SK-N-SH (cell line): ENCODE data around the gene PRC1. TPM values are rescaled to one million over a fixed set of nuclear protein-coding genes. Genes with fewer than 3 reads are reported as not detected.

Experiments used
- CTCF ChIA-PET: fragments of 300-600, 350-600 bp; formaldehyde crosslinking; extraction: SDS; loops from one replicate; lab custom pipeline; 2021; lab: Yijun Ruan, JAX
- POLR2A ChIA-PET: fragments of 350-600 bp; sonication (Branson Sonifier 250); formaldehyde crosslinking; extraction: SDS; loops from one replicate; lab custom pipeline; 2020; ENCODE audit warnings: antibody characterized with exemption, inconsistent platforms; lab: Yijun Ruan, JAX
- DNase-seq: peaks from one replicate; pipeline ENCODE4 v3.0.0; 2012
- H2AFZ ChIP-seq: fragments of 200-600 bp; sonication (generic); 2 replicates; pipeline ENCODE4 v1.8.1; 2016; ENCODE audit warnings: antibody characterized with exemption, mild to moderate bottlenecking, low read depth
- H3F3A ChIP-seq: fragments of 200-600 bp; sonication (generic); replicated peaks from 2 replicates; pipeline ENCODE3; 2016; ENCODE audit warnings: antibody characterized with exemption, mild to moderate bottlenecking; ENCODE audit not compliant: insufficient read depth
- H3K27ac ChIP-seq, 2 experiments: fragments of 200-500 bp in 1 of 2; fragments of 200-600 bp in 1 of 2; sonication (Bioruptor generic) in 1 of 2; sonication (generic), shearing (Covaris generic) in 1 of 2; 2 replicates each; pipeline versions ENCODE4 v1.5.1 to v1.6.1; 2014 to 2016; ENCODE audit warnings: low read depth in 2 of 2, inconsistent platforms in 1 of 2, low read length in 1 of 2, mild to moderate bottlenecking in 1 of 2, mixed read lengths in 1 of 2
- H3K27me3 ChIP-seq: fragments of 200-600 bp; sonication (generic), shearing (Covaris generic); 2 replicates; pipeline ENCODE4 v1.6.1; 2016; ENCODE audit warnings: mixed run types; ENCODE audit not compliant: insufficient read depth
- H3K36me3 ChIP-seq, 2 experiments: fragments of 200-500 bp in 1 of 2; fragments of 200-600 bp in 1 of 2; sonication (Bioruptor generic) in 1 of 2; sonication (generic) in 1 of 2; replicated peaks in 1 of 2; 2 replicates each; pipeline versions ENCODE3 to v1.5.1; 2014 to 2016; ENCODE audit warnings: low read length in 1 of 2, mild to moderate bottlenecking in 1 of 2; ENCODE audit not compliant: insufficient read depth in 2 of 2, control insufficient read depth in 1 of 2
- H3K4me1 ChIP-seq, 2 experiments: fragments of 200-500 bp in 1 of 2; fragments of 200-600 bp in 1 of 2; sonication (Bioruptor generic) in 1 of 2; sonication (generic), shearing (Covaris generic) in 1 of 2; 2 replicates each; pipeline versions ENCODE4 v1.5.1 to v1.6.1; 2014 to 2016; ENCODE audit warnings: low read depth in 1 of 2, low read length in 1 of 2, mixed run types in 1 of 2; ENCODE audit not compliant: insufficient read depth in 2 of 2, control insufficient read depth in 1 of 2
- H3K4me2 ChIP-seq: fragments of 200-600 bp; sonication (generic), shearing (Covaris generic); 2 replicates; pipeline ENCODE4 v1.6.1; 2017; ENCODE audit warnings: mixed run types
- H3K4me3 ChIP-seq, 2 experiments: fragments of 200-500 bp in 1 of 2; fragments of 200-600 bp in 1 of 2; sonication (Bioruptor generic) in 1 of 2; sonication (generic), shearing (Covaris generic) in 1 of 2; 2 replicates each; pipeline versions ENCODE4 v1.5.1 to v1.8.1; 2014 to 2016; ENCODE audit warnings: low read depth in 2 of 2, inconsistent platforms in 1 of 2, low read length in 1 of 2, mild to moderate bottlenecking in 1 of 2, mixed read lengths in 1 of 2, moderate library complexity in 1 of 2
- H3K79me2 ChIP-seq: fragments of 200-600 bp; sonication (generic); 2 replicates; pipeline ENCODE4 v1.8.1; 2017; ENCODE audit warnings: mild to moderate bottlenecking; ENCODE audit not compliant: insufficient read depth
- H3K9ac ChIP-seq: fragments of 200-600 bp; sonication (generic); 2 replicates; pipeline ENCODE4 v1.6.1; 2017; ENCODE audit warnings: mixed run types
- H3K9me2 ChIP-seq: fragments of 200-600 bp; sonication (generic); 2 replicates; pipeline ENCODE4 v1.6.1; 2017; ENCODE audit warnings: mixed run types
- H3K9me3 ChIP-seq: fragments of 200-600 bp; sonication (generic); 2 replicates; pipeline ENCODE4 v1.6.1; 2017; ENCODE audit warnings: mixed run types, mild to moderate bottlenecking, moderate library complexity
- H4K20me1 ChIP-seq: fragments of 200-600 bp; sonication (generic); 2 replicates; pipeline ENCODE4 v1.6.1; 2017; ENCODE audit warnings: mild to moderate bottlenecking, mixed run types; ENCODE audit not compliant: insufficient read depth
- CHD2 ChIP-seq: fragments of 150-350 bp; IDR thresholded peaks from 2 replicates; pipeline ENCODE4 v1.6.1; 2018; ENCODE audit warnings: low read length; ENCODE audit not compliant: partially characterized antibody
- EP300 ChIP-seq, 2 experiments: IDR thresholded peaks; 2 replicates each; pipeline versions ENCODE4 v1.4.0 to v1.6.1; 2012; ENCODE audit warnings: borderline replicate concordance in 1 of 2, low read depth in 1 of 2, low read length in 1 of 2
- FOSL2 ChIP-seq: IDR thresholded peaks from 2 replicates; pipeline ENCODE4 v1.4.0; 2012; ENCODE audit warnings: low read depth, mild to moderate bottlenecking, moderate library complexity, borderline replicate concordance
- GATA2 ChIP-seq: sonication (generic); formaldehyde crosslinking; IDR thresholded peaks from 2 replicates; pipeline ENCODE4 v1.5.0; 2020; ENCODE audit warnings: mild to moderate bottlenecking, missing genetic modification reagents
- IRF3 ChIP-seq: fragments of 150-350 bp; IDR thresholded peaks from 2 replicates; pipeline ENCODE4 v1.6.1; 2016; ENCODE audit warnings: mild to moderate bottlenecking, low read depth, low read length
- MEF2A ChIP-seq: IDR thresholded peaks from 2 replicates; pipeline ENCODE4 v1.4.0; 2012; ENCODE audit warnings: low read depth, borderline replicate concordance
- MXI1 ChIP-seq: IDR thresholded peaks from 2 replicates; pipeline ENCODE4 v1.6.1; 2012; ENCODE audit warnings: mild to moderate bottlenecking, low read depth, low read length, improper control_type of control experiment
- NFIC ChIP-seq: IDR thresholded peaks from 2 replicates; pipeline ENCODE4 v1.4.0; 2012; ENCODE audit warnings: borderline replicate concordance
- NRF1 ChIP-seq: IDR thresholded peaks from 2 replicates; pipeline ENCODE4 v1.6.1; 2012; ENCODE audit warnings: low read depth, mild to moderate bottlenecking, low read length
- POLR2AphosphoS5 ChIP-seq: IDR thresholded peaks from 2 replicates; pipeline ENCODE4 v1.6.1; 2012; ENCODE audit warnings: low read depth, low read length
- RAD21 ChIP-seq: IDR thresholded peaks from 2 replicates; pipeline ENCODE4 v1.6.1; 2012; ENCODE audit warnings: mild to moderate bottlenecking, low read length
- RCOR1 ChIP-seq: fragments of 150-350 bp; IDR thresholded peaks from 2 replicates; pipeline ENCODE4 v1.6.1; 2017; ENCODE audit warnings: antibody characterized with exemption, low read length
- RFX5 ChIP-seq: IDR thresholded peaks from 2 replicates; pipeline ENCODE4 v1.6.1; 2012; ENCODE audit warnings: mild to moderate bottlenecking, improper control_type of control experiment, low read length
- RXRA ChIP-seq: IDR thresholded peaks from 2 replicates; pipeline ENCODE4 v1.4.0; 2012; ENCODE audit warnings: low read depth, mild to moderate bottlenecking, borderline replicate concordance
- SIN3A ChIP-seq: IDR thresholded peaks from 2 replicates; pipeline ENCODE4 v1.6.1; 2012; ENCODE audit warnings: low read depth, mild to moderate bottlenecking, low read length, moderate library complexity, borderline replicate concordance
- USF1 ChIP-seq: IDR thresholded peaks from 2 replicates; pipeline ENCODE4 v1.4.0; 2012; ENCODE audit warnings: low read depth, borderline replicate concordance
- YY1 ChIP-seq: IDR thresholded peaks from 2 replicates; pipeline ENCODE4 v1.4.0; 2012; ENCODE audit warnings: low read depth, mild to moderate bottlenecking
- ZBTB33 ChIP-seq: IDR thresholded peaks from 2 replicates; pipeline ENCODE4 v1.4.0; 2012; ENCODE audit warnings: low read depth, borderline replicate concordance
- WGBS: methylation state at CpG from one replicate; pipeline ENCODE4 v1.1.6; 2017; ENCODE audit warnings: low lambda C conversion rate; 5-methylcytosine and 5-hydroxymethylcytosine counted together
- polyA plus RNA-seq, 3 experiments: library from polyadenylated mRNA; depleted of rRNA; stranded (reverse); fragments of >200 nt; gene quantifications; 2 replicates each; pipeline ENCODE4 v1.2.3, GENCODE V29; 2012

The PRC1 gene
- polyA plus RNA-seq, 1 of the 3 experiments (the other 2 are of a cell fraction), result 125 TPM

GRCh38 chr15:90942354-90943120, 51.8 kb downstream of the PRC1 start:
- no peaks in the 10 kb centered on the region for H3K9me2 ChIP-seq
- ChIA-PET CTCF (interaction anchor here (1.2 to 11.4 kb wide), 5 partner anchors 10 to 305 kb away, joined by 3 to 108 read pairs (median 4); partner anchors contain the start of genes HDDC3 and UNC45A), POLR2A (interaction anchor here (2.0 kb wide), 2 partner anchors 12 to 14 kb away, joined by 5 to 6 read pairs; partner anchors contain the start of gene RCCD1)
- no peaks in the 10 kb centered on the region for H3F3A ChIP-seq
- H4K20me1 ChIP-seq, result no peaks in the 10 kb centered on the region
- H3K79me2 ChIP-seq, result peaks cover 3% of the 10 kb centered on the region; the same call in 1 of the 2 replicates
- no peak overlapping the region for H3K9ac ChIP-seq
- 85% methylated on average over 12 of the region's 12 CpGs for WGBS
- H3K36me3 ChIP-seq, result peaks cover 43 to 69% of the 10 kb centered on the region in 2 experiments
- H3K27ac ChIP-seq, result no peak overlapping the region
- no peak for DNase-seq
- no peak for TF ChIP-seq NRF1
- TF ChIP-seq NFIC, result no peak
- no peak for TF ChIP-seq POLR2AphosphoS5
- no peak for TF ChIP-seq EP300 (IDR thresholded peaks at IDR 0.05; ENCODE audit: borderline replicate concordance in 1 of 2, low read depth in 1 of 2, low read length in 1 of 2)
- TF ChIP-seq IRF3, result no peak
- TF ChIP-seq FOSL2, result no peak
- no peak for TF ChIP-seq YY1
- no peak for TF ChIP-seq RXRA
- TF ChIP-seq ZBTB33, result no peak
- no peak for TF ChIP-seq USF1
- TF ChIP-seq CHD2, result no peak
- TF ChIP-seq SIN3A, result no peak
- TF ChIP-seq MXI1, result no peak
- TF ChIP-seq RAD21, result no peak
- no peak for TF ChIP-seq GATA2 (CRISPR knock-in tag)
- no peak for TF ChIP-seq MEF2A
- TF ChIP-seq RCOR1, result no peak
- no peak for TF ChIP-seq RFX5
- no peak overlapping the region for H3K4me2 ChIP-seq
- H3K4me3 ChIP-seq, result no peak overlapping the region
- H2AFZ ChIP-seq, result no peak overlapping the region
- H3K4me1 ChIP-seq, result no peaks in the 10 kb centered on the region
- H3K9me3 ChIP-seq, result no peaks in the 10 kb centered on the region
- no peaks in the 10 kb centered on the region for H3K27me3 ChIP-seq
